Kidney epithelial cell (primary cell): ENCODE measurements around the gene PPP1R3F. TPM values are rescaled to one million over a fixed set of nuclear protein-coding genes. Genes with fewer than 3 reads are reported as not detected.

ENCODE experiments used
- DNase-seq: peaks from one replicate; pipeline ENCODE4 v3.0.0-alpha.2; 2010; ENCODE audit warnings: low read depth
- H3K27me3 ChIP-seq: 2 replicates; pipeline ENCODE4 v1.6.0; 2011; ENCODE audit warnings: low read length; ENCODE audit not compliant: control insufficient read depth, insufficient read depth
- H3K36me3 ChIP-seq: 2 replicates; pipeline ENCODE4 v1.5.1; 2011; ENCODE audit warnings: low read length; ENCODE audit not compliant: control insufficient read depth, insufficient read depth
- H3K4me3 ChIP-seq: 2 replicates; pipeline ENCODE4 v1.5.1; 2011; ENCODE audit warnings: low read depth, mild to moderate bottlenecking, control low read depth, low read length
- CTCF ChIP-seq: IDR thresholded peaks from 2 replicates; pipeline ENCODE4 v1.5.1; 2011; ENCODE audit warnings: mild to moderate bottlenecking, moderate library complexity, low read length, control low read depth, inconsistent platforms; ENCODE audit not compliant: insufficient read depth, poor library complexity, severe bottlenecking
- total RNA-seq: library from RNA; depleted of rRNA; stranded (reverse); fragments of >200 nt; gene quantifications from 2 replicates; pipeline ENCODE4 v1.2.3, GENCODE V29; 2015

PPP1R3F gene
- total RNA-seq, 1 donor from 2014 or later = 4.3 TPM

GRCh38 chrX:49257074-49257790 lies 12.4 kb upstream of the PPP1R3F start:
- Histone ChIP-seq H3K36me3 (no peaks in the 10 kb centered on the region), H3K27me3 (no peaks in the 10 kb centered on the region), H3K4me3 (no peak overlapping the region)
- TF ChIP-seq CTCF = no peak
- no peak for DNase-seq

GRCh38 chrX:49257846-49258748 lies 11.5 kb upstream of the PPP1R3F start:
- Histone ChIP-seq H3K36me3 (no peaks in the 10 kb centered on the region), H3K27me3 (no peaks in the 10 kb centered on the region), H3K4me3 (no peak overlapping the region)
- no peak for TF ChIP-seq CTCF
- DNase-seq = no peak

- H3K27me3 ChIP-seq = no peaks in the 10 kb centered on the region
- DNase-seq = no peak
Observed at GRCh38 chrX:49258749-49259124, 10.9 kb upstream of the PPP1R3F start.

GRCh38 chrX:49260221-49260985 lies 9.2 kb upstream of the PPP1R3F start:
- no peak for TF ChIP-seq CTCF
- H3K4me3 ChIP-seq = no peak overlapping the region
- H3K36me3 ChIP-seq = no peaks in the 10 kb centered on the region
- H3K27me3 ChIP-seq = no peaks in the 10 kb centered on the region
- DNase-seq = no peak

More at GRCh38 chrX:49258749-49259124, 10.9 kb upstream of the PPP1R3F start:
- no peaks in the 10 kb centered on the region for H3K36me3 ChIP-seq
- TF ChIP-seq CTCF = no peak
- no peak overlapping the region for H3K4me3 ChIP-seq

GRCh38 chrX:49262603-49263002 lies 7.0 kb upstream of the PPP1R3F start:
- H3K27me3 ChIP-seq = no peaks in the 10 kb centered on the region
- TF ChIP-seq CTCF = no peak
- no peak for DNase-seq
- no peaks in the 10 kb centered on the region for H3K36me3 ChIP-seq
- no peak overlapping the region for H3K4me3 ChIP-seq
